ENCODE data around the gene RBPJ.

DNA sequence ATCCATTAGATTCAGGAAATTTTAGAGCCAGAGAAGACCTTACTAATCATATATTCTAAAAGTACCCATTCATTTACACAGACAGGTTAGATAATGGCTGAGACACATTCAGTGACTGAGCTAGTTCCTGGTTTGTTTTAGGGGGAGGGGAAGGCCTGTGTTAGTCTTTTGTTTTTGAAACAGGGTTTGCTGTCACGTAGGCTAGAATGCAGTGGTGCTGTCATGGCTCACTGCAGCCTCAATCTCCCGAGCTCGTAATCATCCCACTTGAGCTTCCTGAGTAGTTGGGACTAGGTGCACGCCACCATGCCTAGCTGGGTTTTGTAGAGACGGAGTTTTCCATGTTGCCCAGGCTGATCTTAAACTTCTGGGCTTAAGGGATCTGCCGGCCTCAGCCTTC, 10.1 kb downstream of the RBPJ start:
- TF ChIP-seq FOXP2 (optimal IDR thresholded peaks at IDR 0.05; ENCODE audit: borderline replicate concordance, extremely low read depth, extremely low read length, insufficient read depth) (no peak), TAF1 (IDR thresholded peaks at IDR 0.05; ENCODE audit: borderline replicate concordance, insufficient read depth, low read length) (no peak), POLR2AphosphoS5 (IDR thresholded peaks at IDR 0.05; ENCODE audit: low read depth, low read length) (peak; percentile 22), REST (IDR thresholded peaks at IDR 0.05; ENCODE audit: insufficient read depth in 1 of 2, low read depth in 2 of 2, low read length in 2 of 2) (no peak)

Data from PFSK-1 (cell line).